Amygdala (tissue), 56 donors: ENCODE results near the gene IL5.
"Not testable (repeated sequence)": the region's sequence is repeated elsewhere in the genome, so short reads cannot be mapped to it uniquely, and the experiment has no call there.

Experiments
- DNase-seq, 56 donors: peaks; one replicate each; lab custom pipeline; 2025; lab: John Stamatoyannopoulos, UW

The IL5 gene

DNA sequence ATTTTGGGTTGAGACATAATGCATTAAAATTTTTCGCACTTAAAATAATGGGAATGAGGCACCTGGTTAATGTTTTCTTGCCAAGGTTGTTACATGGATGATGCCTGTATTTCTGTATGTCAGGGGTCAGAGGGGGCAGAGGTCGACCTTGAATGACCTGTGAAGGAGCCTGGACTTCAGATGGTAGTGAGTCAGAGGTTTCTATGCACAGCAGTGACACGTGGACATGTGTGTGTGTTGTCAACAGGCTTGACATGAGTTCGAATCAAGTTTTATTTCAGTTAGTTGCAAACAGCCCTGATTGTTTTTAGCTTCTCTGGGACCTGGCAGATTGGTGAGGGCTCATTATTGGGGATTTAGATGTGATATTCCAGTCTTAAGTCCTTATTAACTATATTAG lies 3.6 kb downstream of the IL5 start:
- no peak for DNase-seq

DNA sequence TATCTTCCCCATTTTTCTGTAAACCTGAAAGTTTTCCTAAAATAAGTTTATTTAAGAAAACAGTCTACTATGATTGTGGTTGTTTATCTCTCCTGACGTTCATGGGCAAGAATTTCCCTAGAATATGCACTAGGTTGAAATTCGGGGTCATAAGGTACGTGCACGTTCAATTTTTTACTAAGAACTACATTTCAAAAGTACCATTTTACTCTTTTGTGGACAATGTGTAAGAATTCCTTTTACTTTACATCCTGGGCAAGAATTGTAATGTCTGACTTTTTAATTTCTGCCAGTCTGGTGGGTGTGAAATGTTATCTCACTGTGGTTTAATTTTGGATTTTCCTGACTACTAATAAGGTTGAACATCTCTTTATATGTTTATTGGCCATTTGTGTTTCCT lies 12.4 kb downstream of the IL5 start:
- DNase-seq: no peak

DNA sequence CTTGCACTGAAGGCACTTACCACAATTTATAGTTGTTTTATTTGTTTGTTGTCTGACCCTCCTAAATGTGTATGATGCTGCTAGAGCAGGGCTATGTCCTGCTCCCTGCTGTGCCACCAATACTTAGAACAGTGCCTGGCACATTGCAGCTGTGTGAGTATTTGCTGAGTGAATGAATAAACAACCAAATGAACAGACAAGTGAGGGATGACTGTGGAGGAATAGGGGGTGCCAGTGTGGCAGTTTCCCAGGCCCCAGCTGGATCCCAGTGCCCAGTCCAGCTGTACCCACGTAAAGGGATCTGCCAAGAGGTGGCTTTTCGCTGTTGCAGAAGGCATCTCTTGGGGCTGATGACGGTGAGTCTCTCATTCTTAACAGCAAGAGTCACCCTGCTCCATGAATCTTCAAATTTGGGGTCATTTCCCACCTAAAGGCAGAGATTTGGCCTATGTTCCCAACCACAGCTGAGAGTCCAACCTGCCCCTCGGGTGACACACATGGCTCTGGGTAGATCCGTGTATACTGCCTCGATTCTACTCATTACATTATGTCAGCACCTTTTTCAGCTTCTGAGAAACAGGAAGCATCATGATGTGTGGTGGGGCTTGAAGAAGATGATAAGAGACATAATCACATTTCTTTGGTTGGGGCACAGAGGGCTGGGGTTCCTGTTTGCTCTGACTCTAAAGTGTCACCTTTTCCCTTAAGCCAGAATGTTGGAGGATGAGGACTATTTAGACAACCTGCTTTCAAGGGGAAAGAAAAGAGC lies 14.3 kb downstream of the IL5 start:
- peak in 10 of 56 donors; percentile 5 to 40 (median 27) for DNase-seq

DNA sequence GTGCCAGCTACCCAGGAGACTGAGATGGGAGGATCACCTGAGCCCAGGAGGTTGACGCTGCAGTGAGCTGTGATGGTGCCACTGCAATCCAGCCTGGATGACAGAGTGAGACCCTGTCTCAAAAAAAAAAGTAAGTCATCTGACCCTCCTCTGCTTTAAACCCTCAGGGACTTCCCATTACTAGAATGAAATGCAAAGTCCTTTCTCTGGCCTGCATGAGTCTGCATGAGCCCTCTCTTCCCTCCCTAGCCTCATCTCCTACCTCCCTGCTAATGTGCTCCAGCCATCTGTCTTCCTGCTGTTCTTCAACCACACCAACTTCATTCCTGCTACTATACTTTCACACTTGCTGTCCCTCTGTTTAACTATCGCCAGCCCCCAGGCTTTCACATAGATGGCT lies 15.3 kb downstream of the IL5 start:
- no peak for DNase-seq

DNA sequence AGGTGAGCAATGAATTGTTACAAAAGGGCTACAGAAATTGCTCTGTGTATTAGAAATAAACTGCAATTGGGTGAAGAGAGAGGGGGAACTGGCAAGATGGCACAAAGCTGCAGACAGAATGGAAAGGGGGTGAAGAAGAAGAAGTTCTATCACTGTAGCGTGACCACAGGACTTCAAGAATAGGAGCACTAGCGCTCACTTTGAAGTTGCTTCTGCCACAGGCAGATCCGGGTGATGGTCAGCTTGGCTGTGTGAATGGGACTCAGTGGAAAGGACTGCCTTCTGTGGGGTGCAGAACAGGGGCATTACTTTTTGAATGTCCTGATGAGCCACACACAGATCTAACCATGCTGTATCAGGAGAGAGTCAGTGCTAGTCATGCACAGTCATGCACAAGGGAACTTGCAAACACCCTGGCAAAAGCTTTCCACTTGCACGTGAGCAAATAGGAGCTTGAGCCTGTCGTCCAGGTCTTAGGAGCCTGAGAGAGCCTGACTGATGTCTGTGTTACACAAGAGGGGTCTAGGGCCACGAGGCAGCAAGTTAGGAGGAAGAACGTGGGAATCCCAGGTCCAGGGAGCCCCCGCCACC lies 16.3 kb downstream of the IL5 start:
- DNase-seq: peak in 1 of 56 donors; percentile 18

DNA sequence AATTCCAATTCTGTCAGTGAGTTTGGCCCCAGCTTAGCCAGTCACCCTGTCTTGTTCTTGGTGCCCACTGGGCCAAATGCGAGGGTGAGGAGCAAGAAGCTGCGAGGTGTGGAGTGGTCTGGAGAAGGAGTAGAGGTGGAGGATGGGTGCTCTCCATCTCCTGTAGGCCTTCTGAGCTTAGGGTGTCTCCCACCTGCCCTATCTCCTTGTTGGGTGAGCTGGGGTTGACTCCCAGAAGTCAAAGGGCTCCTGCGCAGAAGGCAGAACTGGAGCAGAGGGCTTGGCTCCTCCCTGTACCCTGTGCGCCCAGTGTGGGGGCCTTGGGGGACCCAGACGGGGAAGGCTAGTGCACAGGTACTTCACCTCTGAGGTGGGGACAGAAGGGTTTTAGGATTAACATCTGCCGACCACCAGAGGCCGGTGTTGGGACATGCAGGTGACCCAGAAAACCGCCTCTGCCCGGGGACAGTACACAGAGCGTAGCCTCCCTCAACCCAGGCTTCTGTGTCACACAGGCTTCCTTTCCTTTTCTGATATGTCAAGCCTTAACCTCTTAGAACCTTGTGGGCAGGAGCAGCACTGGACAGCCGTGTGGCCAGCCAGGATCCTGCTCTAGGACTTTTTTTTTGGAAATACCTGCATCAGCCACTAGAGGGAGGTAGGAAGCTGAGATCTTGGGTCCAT lies 16.9 kb downstream of the IL5 start:
- DNase-seq: peak in 8 of 56 donors; percentile 5 to 37 (median 24)

DNA sequence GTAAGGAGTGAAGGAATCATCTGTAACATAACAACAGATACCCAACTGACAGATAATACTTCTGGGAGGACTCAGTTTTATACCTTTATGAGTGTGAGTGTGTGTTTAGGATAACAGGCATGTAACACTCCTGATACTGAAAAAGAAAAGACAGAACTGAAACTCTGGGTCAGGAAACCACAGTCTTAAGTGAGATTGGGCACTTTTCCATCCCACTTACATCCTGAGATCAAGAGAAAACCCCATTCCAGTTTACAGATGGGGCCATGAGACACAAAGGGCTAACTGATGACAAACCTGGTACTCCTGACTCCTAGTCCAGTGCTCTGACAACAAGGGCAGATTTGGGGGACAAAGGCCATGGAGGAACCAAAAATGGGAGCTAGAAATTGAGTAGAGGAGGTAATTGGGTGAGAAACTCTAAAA lies 18.0 kb downstream of the IL5 start:
- no peak for DNase-seq

DNA sequence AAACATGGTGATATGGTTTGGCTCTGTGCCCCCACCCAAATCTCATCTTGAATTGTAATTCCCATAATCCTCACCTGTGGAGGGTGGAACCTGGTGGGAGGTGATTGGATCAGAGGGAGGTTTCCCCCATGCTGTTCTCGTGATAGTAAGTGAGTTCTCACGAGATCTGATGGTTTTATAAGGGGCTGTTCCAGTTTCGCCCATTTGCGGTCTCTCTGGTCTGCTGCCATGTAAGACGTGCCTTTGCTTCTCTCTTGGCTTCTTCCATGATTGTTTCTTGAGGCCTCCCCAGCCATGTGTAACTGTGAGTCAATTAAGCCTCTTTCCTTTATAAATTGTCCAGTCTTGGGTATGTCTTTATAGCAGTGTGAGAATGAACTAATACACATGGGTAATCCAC lies 18.4 kb downstream of the IL5 start:
- DNase-seq: peak in 1 of 56 donors; percentile 10

DNA sequence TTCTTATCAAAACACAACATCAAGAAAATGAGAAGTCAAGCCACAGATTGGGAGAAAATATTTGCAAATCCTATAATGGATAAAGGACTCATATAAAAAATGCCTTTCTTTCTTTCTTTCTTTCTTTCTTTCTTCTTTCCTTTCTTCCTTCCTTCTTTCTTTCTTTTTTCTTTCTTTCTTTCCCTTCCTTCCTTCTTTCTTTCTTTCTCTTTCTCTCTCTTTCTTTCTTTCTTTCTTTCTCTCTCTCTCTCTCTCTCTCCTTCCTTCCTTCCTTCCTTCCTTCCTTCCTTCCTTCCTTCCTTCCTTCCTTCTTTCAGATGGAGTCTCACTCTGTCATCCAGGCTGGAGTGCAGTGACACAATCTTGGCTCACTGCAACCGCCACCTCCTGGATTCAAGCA lies 21.3 kb downstream of the IL5 start:
- DNase-seq: not testable (repeated sequence)

DNA sequence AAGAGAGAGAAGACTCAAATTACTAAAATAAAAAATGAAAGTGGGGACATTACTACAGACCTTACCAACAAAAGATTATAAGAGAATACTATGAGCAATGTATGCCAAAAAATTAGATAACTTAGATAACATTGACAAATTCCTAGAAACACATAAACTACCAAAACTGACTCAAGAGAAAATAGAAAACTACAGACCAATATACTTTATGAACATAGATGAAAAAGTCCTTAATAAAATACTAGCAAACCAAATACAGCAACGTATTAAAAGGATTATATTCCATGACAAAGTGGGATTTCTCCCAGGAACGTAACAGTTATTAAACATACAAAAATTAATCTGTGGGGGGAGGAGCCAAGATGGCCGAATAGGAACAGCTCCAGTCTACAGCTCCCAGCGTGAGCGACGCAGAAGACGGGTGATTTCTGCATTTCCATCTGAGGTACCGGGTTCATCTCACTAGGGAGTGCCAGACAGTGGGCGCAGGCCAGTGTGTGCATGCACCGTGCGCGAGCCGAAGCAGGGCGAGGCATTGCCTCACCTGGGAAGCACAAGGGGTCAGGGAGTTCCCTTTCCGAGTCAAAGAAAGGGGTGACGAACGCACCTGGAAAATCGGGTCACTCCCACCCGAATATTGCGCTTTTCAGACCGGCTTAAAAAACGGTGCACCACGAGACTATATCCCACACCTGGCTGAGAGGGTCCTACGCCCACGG lies 29.5 kb downstream of the IL5 start:
- DNase-seq: not testable (repeated sequence)

DNA sequence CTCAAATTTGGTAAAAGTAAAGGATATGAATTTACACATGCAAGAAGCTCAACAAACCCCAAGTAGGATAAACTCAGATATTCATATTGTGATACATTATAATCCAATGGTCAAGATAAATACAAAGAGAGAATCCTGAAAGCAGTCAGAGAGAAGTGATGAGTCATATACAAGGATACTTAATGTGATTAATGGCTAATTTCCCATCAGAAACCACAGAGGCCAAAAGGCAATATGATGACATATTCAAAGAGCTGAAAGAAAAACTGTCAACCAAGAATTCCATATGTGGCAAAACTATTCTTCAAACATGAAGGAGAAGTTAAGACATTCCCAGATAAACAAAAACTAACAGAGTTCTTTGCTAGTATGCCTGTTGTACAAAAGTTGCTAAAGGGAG lies 33.2 kb downstream of the IL5 start:
- DNase-seq: no peak

DNA sequence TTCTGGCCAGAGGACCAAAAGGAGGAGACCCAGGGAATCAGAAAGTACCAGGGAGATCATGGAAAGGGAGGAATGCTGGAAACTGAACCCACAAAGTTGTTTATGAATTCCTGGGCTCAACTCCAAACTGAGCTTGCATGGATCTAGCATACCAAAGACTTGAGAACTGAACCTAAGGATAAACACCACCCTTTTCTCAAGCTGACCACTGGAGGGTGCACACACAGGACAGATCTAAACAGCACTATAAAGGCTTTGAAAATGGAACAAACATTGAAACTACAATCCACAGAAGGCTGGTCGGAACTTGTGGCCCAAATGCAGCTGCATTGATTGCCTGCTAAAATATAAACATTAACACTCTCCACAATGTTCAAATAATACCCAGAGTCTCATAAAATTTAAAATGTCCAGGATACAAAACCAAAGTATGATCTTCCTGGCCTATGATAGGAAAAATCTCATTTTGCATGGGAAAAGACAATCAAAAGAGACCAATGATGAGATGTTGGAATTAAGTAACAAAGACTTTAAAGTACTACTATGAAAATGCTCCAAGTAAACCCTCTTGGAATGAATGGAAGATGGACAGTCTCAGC lies 37.1 kb downstream of the IL5 start:
- no peak for DNase-seq

DNA sequence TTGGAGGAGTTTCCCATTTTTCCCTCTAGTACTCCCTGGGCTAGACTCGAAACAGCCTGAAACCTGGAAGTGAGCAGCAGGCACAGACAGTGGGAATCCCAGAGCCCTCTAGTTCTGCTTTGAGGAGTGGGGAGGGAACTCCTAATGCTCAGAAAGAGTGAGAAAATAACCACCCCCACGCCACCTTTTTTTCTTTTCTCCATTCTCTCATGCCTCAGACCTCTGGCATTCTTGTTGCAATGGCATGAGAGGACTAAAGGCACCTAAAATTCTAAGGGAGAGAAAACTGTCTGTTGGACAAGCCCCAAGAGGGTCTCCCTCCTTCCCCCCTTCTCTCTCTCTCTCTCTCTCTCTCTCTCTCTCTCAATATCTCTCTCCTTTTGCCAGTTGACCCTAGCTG lies 37.7 kb downstream of the IL5 start:
- no peak for DNase-seq

DNA sequence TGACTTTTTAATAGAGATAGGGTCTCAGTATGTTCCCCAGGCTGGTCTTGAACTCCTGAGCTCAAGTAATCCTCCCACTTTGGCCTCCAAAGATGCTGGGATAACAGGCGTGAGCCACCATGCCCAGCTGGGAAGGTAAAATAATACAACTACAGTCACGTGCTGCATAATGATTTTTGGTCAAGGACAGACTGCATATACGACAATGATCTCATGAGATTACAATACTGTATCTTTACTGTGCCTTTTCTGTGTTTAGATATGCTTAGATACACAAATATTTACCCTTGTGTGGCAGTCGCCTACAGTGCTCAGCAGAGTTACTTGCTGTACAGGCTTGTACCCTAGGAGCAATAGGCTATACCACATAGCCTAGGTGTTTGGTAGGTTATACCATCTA lies 38.6 kb downstream of the IL5 start:
- no peak for DNase-seq

DNA sequence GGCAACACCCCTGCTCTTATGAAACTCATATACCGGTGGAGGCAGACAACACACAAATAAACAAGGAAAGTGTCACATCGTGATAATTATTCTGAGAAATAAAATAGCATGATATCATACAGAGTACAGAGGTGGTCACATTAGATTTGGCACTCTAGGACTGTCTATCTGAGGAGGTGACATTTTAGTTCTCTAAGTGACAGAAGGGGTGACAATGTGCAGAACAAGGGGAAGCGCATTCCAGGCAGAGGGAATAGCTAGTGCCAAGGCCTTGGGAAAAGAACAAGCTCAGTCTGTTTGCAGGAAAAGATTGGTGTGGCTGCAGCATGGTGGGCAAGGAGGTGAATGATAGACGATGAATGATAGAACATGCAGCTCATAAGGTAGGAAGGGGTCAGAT lies 40.1 kb downstream of the IL5 start:
- no peak for DNase-seq

DNA sequence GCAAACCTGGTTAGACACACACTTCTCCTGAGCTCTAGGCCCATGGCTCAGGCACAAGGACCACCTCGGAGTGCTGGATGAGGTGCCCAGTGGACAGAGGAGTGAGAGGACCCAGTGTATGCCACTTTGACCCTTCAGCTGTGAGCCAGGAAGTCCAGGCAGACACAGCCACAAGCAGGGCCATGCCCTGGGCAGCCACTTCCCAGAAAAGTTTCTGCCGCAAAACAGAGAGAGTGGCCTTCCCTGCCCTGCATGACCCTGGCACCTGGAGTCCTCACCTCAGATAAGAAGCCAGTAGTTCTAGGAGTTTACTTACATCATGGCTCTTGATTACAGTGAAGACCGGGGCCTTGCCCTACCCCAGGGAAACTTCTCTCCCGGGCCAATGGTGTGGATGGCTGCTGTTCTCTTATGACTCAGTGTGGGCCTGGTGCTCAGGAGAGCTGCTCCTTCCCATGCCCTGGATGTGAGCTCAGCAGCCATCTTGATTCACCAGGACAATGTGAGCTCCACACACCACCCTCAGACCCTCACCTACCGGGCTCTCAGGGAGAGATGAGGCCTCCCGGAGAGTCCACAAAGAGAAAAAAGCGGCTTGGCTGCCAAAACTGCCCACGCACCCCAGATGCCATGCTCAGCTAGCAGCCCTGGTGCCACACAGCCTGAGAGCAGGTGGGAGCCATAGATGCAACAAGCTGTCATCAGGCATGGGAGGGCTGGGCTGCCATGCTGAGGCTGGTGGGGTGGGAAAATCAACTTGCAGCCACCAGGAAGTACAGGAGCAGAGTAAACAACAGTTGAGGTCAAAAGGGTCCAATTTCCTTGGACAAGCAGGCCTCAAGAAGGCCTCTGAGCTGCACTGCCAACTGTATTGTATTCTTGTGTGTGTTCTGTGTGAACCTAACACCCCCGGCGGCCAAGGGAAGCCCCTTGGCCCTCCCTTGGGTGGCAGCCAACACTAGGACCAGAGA lies 41.1 kb downstream of the IL5 start:
- peak in 1 of 56 donors; percentile 20 for DNase-seq

DNA sequence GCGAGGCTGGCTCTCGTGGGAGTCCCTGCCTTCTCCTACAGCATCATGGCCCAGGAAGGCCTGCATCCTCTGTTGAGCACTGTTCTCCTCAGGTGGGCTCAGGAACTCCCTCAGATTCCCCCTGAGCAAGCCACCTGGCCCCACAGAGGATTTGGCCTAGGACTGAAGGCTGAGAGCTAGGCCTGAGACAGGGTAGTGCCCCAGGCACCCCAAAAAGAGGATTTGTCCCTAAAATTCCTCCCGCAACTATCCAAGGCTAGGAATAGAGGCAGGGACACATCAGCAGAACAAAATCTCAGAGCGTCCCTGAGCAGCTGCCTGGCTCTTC lies 41.7 kb downstream of the IL5 start:
- no peak for DNase-seq

DNA sequence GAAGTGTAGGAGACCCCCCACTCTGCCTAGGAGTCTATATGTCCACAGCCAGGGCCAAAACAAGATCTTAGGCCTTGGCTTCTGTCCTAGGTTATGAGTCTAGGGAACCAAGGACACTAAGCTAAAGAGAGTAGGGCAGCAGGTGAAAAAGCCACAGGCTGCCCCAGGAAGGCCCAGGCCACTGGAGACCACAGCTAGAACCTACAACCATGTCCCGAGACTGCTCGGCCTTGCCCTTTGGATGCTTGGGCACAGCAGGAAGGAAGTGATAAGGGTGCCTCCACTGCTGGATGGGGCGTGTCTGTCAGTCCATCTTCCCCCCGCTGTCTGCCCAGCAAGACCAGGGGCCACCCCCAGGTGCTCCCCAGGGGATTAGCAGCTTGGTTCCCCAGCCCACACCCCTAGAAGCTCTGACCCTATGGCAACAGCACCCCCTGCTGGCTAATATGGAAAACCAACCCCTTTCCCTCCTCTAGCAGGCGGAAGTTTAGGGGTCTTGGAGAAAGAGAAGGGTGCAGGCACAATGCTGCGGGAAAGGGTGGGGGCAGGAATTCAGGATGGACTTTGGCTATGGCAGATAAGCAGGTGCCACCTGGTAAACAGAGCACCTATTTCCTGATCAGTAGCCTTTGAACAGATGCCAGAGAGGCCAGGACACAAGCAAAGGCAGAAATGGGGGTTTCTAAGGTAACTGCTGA lies 42.2 kb downstream of the IL5 start:
- DNase-seq: peak in 36 of 56 donors; percentile 7 to 64 (median 46)
